Nephron (organoid): ENCODE measurements around the gene AGAP1.

Experiments used
- H3K27ac Mint-ChIP-seq, 3 experiments: 2 replicates each; pipeline ENCODE4 v1.8.0; 2020; ENCODE audit warnings: mixed read lengths in 3 of 3, mild to moderate bottlenecking in 2 of 3, moderate library complexity in 1 of 3
- H3K27me3 Mint-ChIP-seq: 2 replicates; pipeline ENCODE4 v1.8.0; 2021; ENCODE audit warnings: low read depth, mild to moderate bottlenecking, moderate library complexity, mixed read lengths
- H3K36me3 Mint-ChIP-seq: 2 replicates; pipeline ENCODE4 v1.8.0; 2020; ENCODE audit warnings: low read depth, mixed read lengths
- H3K4me1 Mint-ChIP-seq: 2 replicates; pipeline ENCODE4 v1.8.0; 2020; ENCODE audit warnings: mixed read lengths
- H3K4me3 Mint-ChIP-seq, 3 experiments: 2 replicates each; pipeline ENCODE4 v1.8.0; 2020; ENCODE audit warnings: mild to moderate bottlenecking in 3 of 3, mixed read lengths in 3 of 3, moderate library complexity in 2 of 3
- H3K9me3 Mint-ChIP-seq: 2 replicates; pipeline ENCODE4 v1.8.0; 2020; ENCODE audit warnings: mixed read lengths
- CTCF ChIP-seq, 3 experiments: fragments of 200-600 bp; sonication (generic); IDR thresholded peaks; one replicate each; pipeline ENCODE4 v1.5.0; 2021; ENCODE audit warnings: antibody characterized with exemption in 3 of 3; ENCODE audit not compliant: unreplicated experiment in 3 of 3

Gene AGAP1

GRCh38 chr2:236163471-236164200 is 669.8 kb downstream of the AGAP1 start:
- Mint-ChIP-seq H3K4me1 (peaks cover 25% of the 10 kb centered on the region), H3K27ac (no peak overlapping the region), H3K27me3 (peaks cover 92% of the 10 kb centered on the region), H3K36me3 (no peaks in the 10 kb centered on the region), H3K9me3 (no peaks in the 10 kb centered on the region), H3K4me3 (peak overlapping the region in 2 of 3 experiments; percentile 38 to 80)
- TF ChIP-seq CTCF (IDR thresholded peaks at IDR 0.05; ENCODE audit: unreplicated experiment in 3 of 3) = no peak

GRCh38 chr2:236164201-236164924 is 670.5 kb downstream of the AGAP1 start:
- no peak for TF ChIP-seq CTCF (IDR thresholded peaks at IDR 0.05; ENCODE audit: unreplicated experiment in 3 of 3)
- H3K9me3 Mint-ChIP-seq = no peaks in the 10 kb centered on the region
- H3K27me3 Mint-ChIP-seq = peaks cover 92% of the 10 kb centered on the region
- peak overlapping the region; percentile 80 to 86 (median 84) for H3K4me3 Mint-ChIP-seq
- H3K4me1 Mint-ChIP-seq = peaks cover 29% of the 10 kb centered on the region
- H3K27ac Mint-ChIP-seq = no peak overlapping the region
- no peaks in the 10 kb centered on the region for H3K36me3 Mint-ChIP-seq

- no peak overlapping the region for H3K27ac Mint-ChIP-seq
- H3K4me1 Mint-ChIP-seq = peaks cover 37% of the 10 kb centered on the region
- peak overlapping the region; percentile 80 to 86 (median 84) for H3K4me3 Mint-ChIP-seq
- TF ChIP-seq CTCF (IDR thresholded peaks at IDR 0.05; ENCODE audit: unreplicated experiment in 3 of 3) = no peak
- H3K9me3 Mint-ChIP-seq = no peaks in the 10 kb centered on the region
- peaks cover 94% of the 10 kb centered on the region for H3K27me3 Mint-ChIP-seq
- no peaks in the 10 kb centered on the region for H3K36me3 Mint-ChIP-seq
These were observed 671.3 kb downstream of the AGAP1 start for GRCh38 chr2:236164925-236165841.

GRCh38 chr2:236165842-236166795 is 672.3 kb downstream of the AGAP1 start:
- peaks cover 41% of the 10 kb centered on the region for H3K4me1 Mint-ChIP-seq
- no peak for TF ChIP-seq CTCF (IDR thresholded peaks at IDR 0.05; ENCODE audit: unreplicated experiment in 3 of 3)
- H3K9me3 Mint-ChIP-seq = no peaks in the 10 kb centered on the region
- H3K27me3 Mint-ChIP-seq = peaks cover 94% of the 10 kb centered on the region
- H3K27ac Mint-ChIP-seq = no peak overlapping the region
- no peaks in the 10 kb centered on the region for H3K36me3 Mint-ChIP-seq
- H3K4me3 Mint-ChIP-seq = peak overlapping the region; percentile 72 to 81 (median 77)

GRCh38 chr2:236166796-236167296 is 673.0 kb downstream of the AGAP1 start:
- H3K27ac Mint-ChIP-seq = no peak overlapping the region
- H3K4me1 Mint-ChIP-seq = peaks cover 42% of the 10 kb centered on the region
- H3K27me3 Mint-ChIP-seq = peaks cover 94% of the 10 kb centered on the region
- TF ChIP-seq CTCF (IDR thresholded peaks at IDR 0.05; ENCODE audit: unreplicated experiment in 3 of 3) = no peak
- H3K4me3 Mint-ChIP-seq = peak overlapping the region; percentile 72 to 81 (median 77)
- H3K9me3 Mint-ChIP-seq = no peaks in the 10 kb centered on the region
- H3K36me3 Mint-ChIP-seq = no peaks in the 10 kb centered on the region
